H1 (cell line): Measurements from ENCODE around the gene GJB3. TPM values are rescaled to one million over a fixed set of nuclear protein-coding genes. Genes with fewer than 3 reads are reported as not detected.

Experiments
- CHD2 ChIP-seq: IDR thresholded peaks from 2 replicates; pipeline ENCODE4 v1.6.1; 2012; ENCODE audit warnings: low read length, improper control_type of control experiment
- GABPA ChIP-seq: IDR thresholded peaks from 2 replicates; pipeline ENCODE4 v1.6.1; 2011; ENCODE audit warnings: mild to moderate bottlenecking, low read length, moderate library complexity, borderline replicate concordance; ENCODE audit not compliant: insufficient read depth
- SAP30 ChIP-seq: fragments of 300-600 bp; sonication (generic); IDR thresholded peaks from 2 replicates; pipeline ENCODE4 v1.7.1; 2012; ENCODE audit warnings: low read length, moderate library complexity, mild to moderate bottlenecking, inconsistent platforms; ENCODE audit not compliant: insufficient read depth, insufficient replicate concordance
- polyA plus RNA-seq, 7 experiments: library from polyadenylated mRNA; depleted of rRNA in 3 of 7; stranded (reverse) in 5 of 7; unstranded in 2 of 7; fragments of >200 nt in 5 of 7; fragments of 200-250 nt in 2 of 7; gene quantifications; 1 replicate in 5 of 7; 2 replicates in 1 of 7; 4 replicates in 1 of 7; pipeline versions ENCODE4 v1.2.1 to v1.2.3, GENCODE V29; 2011 to 2013; ENCODE audit warnings: missing spikeins in 2 of 7, mixed read lengths in 2 of 7
- total RNA-seq: library from RNA; stranded (reverse); fragmentation: NEBNext Ultra II Directional; extraction: Animal tissue kit (Norgen Biotek cat#: 25700); gene quantifications from 2 replicates; pipeline ENCODE4 v1.2.1, GENCODE V29; 2021
- TF ChIP-seq, protein P1 (sequence below): fragments of 300-600 bp; sonication (generic); IDR thresholded peaks from 2 replicates; pipeline ENCODE4 v1.7.1; 2012; ENCODE audit warnings: low read length, moderate library complexity, mild to moderate bottlenecking, inconsistent platforms; ENCODE audit not compliant: insufficient replicate concordance
- TF ChIP-seq, protein P2 (sequence below), 3 experiments: IDR thresholded peaks; 1 replicate in 2 of 3; 2 replicates in 1 of 3; pipeline versions ENCODE4 v1.5.1 to v1.6.1; 2011; ENCODE audit warnings: low read length in 3 of 3, mild to moderate bottlenecking in 3 of 3, inconsistent platforms in 2 of 3, low read depth in 1 of 3, moderate library complexity in 1 of 3; ENCODE audit not compliant: insufficient read depth in 1 of 3; ENCODE audit errors: control extremely low read depth in 1 of 3

The GJB3 gene
- total and polyA plus RNA-seq, 2 of the 8 experiments (the other 6 are each of a cell fraction or from before 2014, with no cell fraction given) = 0.93 to 1.6 TPM

DNA sequence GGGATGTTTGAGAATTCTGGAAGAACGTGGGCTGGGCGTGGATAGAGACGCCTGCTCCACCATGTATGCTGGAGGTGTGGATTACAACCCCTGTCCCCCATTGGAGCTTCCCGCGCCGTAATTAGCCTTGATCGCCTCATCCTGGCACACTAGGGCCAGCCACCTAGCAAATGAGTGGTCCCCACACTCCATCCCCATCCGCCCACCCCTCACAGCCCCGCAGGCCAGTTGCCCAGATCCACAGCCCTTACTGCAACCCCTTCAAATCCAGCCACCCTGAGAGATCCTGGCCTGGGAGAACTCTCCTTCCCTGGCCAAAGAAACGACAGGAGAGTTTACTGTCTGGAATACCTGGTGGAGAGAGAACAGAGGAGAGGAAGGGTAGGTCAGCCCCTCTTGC is 11.4 kb downstream of the GJB3 start (continued):
- TF ChIP-seq, protein P1, sequence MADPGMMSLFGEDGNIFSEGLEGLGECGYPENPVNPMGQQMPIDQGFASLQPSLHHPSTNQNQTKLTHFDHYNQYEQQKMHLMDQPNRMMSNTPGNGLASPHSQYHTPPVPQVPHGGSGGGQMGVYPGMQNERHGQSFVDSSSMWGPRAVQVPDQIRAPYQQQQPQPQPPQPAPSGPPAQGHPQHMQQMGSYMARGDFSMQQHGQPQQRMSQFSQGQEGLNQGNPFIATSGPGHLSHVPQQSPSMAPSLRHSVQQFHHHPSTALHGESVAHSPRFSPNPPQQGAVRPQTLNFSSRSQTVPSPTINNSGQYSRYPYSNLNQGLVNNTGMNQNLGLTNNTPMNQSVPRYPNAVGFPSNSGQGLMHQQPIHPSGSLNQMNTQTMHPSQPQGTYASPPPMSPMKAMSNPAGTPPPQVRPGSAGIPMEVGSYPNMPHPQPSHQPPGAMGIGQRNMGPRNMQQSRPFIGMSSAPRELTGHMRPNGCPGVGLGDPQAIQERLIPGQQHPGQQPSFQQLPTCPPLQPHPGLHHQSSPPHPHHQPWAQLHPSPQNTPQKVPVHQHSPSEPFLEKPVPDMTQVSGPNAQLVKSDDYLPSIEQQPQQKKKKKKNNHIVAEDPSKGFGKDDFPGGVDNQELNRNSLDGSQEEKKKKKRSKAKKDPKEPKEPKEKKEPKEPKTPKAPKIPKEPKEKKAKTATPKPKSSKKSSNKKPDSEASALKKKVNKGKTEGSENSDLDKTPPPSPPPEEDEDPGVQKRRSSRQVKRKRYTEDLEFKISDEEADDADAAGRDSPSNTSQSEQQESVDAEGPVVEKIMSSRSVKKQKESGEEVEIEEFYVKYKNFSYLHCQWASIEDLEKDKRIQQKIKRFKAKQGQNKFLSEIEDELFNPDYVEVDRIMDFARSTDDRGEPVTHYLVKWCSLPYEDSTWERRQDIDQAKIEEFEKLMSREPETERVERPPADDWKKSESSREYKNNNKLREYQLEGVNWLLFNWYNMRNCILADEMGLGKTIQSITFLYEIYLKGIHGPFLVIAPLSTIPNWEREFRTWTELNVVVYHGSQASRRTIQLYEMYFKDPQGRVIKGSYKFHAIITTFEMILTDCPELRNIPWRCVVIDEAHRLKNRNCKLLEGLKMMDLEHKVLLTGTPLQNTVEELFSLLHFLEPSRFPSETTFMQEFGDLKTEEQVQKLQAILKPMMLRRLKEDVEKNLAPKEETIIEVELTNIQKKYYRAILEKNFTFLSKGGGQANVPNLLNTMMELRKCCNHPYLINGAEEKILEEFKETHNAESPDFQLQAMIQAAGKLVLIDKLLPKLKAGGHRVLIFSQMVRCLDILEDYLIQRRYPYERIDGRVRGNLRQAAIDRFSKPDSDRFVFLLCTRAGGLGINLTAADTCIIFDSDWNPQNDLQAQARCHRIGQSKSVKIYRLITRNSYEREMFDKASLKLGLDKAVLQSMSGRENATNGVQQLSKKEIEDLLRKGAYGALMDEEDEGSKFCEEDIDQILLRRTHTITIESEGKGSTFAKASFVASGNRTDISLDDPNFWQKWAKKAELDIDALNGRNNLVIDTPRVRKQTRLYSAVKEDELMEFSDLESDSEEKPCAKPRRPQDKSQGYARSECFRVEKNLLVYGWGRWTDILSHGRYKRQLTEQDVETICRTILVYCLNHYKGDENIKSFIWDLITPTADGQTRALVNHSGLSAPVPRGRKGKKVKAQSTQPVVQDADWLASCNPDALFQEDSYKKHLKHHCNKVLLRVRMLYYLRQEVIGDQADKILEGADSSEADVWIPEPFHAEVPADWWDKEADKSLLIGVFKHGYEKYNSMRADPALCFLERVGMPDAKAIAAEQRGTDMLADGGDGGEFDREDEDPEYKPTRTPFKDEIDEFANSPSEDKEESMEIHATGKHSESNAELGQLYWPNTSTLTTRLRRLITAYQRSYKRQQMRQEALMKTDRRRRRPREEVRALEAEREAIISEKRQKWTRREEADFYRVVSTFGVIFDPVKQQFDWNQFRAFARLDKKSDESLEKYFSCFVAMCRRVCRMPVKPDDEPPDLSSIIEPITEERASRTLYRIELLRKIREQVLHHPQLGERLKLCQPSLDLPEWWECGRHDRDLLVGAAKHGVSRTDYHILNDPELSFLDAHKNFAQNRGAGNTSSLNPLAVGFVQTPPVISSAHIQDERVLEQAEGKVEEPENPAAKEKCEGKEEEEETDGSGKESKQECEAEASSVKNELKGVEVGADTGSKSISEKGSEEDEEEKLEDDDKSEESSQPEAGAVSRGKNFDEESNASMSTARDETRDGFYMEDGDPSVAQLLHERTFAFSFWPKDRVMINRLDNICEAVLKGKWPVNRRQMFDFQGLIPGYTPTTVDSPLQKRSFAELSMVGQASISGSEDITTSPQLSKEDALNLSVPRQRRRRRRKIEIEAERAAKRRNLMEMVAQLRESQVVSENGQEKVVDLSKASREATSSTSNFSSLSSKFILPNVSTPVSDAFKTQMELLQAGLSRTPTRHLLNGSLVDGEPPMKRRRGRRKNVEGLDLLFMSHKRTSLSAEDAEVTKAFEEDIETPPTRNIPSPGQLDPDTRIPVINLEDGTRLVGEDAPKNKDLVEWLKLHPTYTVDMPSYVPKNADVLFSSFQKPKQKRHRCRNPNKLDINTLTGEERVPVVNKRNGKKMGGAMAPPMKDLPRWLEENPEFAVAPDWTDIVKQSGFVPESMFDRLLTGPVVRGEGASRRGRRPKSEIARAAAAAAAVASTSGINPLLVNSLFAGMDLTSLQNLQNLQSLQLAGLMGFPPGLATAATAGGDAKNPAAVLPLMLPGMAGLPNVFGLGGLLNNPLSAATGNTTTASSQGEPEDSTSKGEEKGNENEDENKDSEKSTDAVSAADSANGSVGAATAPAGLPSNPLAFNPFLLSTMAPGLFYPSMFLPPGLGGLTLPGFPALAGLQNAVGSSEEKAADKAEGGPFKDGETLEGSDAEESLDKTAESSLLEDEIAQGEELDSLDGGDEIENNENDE = no peak
- no peak for TF ChIP-seq SAP30
- TF ChIP-seq GABPA = no peak
- no peak for TF ChIP-seq CHD2
- TF ChIP-seq, protein P2, sequence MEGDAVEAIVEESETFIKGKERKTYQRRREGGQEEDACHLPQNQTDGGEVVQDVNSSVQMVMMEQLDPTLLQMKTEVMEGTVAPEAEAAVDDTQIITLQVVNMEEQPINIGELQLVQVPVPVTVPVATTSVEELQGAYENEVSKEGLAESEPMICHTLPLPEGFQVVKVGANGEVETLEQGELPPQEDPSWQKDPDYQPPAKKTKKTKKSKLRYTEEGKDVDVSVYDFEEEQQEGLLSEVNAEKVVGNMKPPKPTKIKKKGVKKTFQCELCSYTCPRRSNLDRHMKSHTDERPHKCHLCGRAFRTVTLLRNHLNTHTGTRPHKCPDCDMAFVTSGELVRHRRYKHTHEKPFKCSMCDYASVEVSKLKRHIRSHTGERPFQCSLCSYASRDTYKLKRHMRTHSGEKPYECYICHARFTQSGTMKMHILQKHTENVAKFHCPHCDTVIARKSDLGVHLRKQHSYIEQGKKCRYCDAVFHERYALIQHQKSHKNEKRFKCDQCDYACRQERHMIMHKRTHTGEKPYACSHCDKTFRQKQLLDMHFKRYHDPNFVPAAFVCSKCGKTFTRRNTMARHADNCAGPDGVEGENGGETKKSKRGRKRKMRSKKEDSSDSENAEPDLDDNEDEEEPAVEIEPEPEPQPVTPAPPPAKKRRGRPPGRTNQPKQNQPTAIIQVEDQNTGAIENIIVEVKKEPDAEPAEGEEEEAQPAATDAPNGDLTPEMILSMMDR (IDR thresholded peaks at IDR 0.05; ENCODE audit: control extremely low read depth in 1 of 3, insufficient read depth in 1 of 3, low read depth in 1 of 3, low read length in 3 of 3) = no peak
